Measurements from ENCODE around the gene CLTC.

CLTC gene

GRCh38 chr17:59671386-59671785, 51.7 kb downstream of the CLTC start:
- DNase-seq (ENCODE audit: extremely low read depth, insufficient read length): no peak
- Histone ChIP-seq H3K27me3 (replicated peaks; ENCODE audit: control insufficient read depth, insufficient read depth, low read length) (no peaks in the 10 kb centered on the region), H3K4me3 (replicated peaks; ENCODE audit: low read depth, low read length) (no peak overlapping the region), H3K36me3 (ENCODE audit: control insufficient read depth, insufficient read depth, low read length) (peaks cover 4% of the 10 kb centered on the region)
- TF ChIP-seq CTCF (IDR thresholded peaks at IDR 0.05; ENCODE audit: insufficient read depth, low read length, poor library complexity, severe bottlenecking): no peak

DNA sequence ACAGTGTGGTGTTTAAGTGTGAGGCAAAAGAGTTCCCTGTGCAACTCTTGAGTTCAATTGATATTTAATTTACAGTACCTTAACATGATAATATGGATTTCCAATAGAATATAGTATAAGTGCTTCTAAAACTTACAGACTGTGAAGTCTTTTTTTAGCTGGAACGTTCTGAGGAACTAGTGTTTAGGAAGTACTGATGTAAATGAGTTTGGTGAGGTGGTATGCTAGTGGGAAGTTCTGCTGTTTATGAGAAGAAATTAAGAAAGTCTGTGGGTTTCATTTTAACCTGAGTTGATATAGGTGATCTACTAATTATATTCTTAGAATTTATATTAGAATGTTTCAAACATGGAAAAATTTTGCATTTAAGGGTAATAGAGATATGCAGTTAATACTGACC, 55.5 kb downstream of the CLTC start:
- Histone ChIP-seq H3K36me3 (ENCODE audit: control insufficient read depth, insufficient read depth, low read length) (peaks cover 11% of the 10 kb centered on the region), H3K4me3 (replicated peaks; ENCODE audit: low read depth, low read length) (no peak overlapping the region), H3K27me3 (replicated peaks; ENCODE audit: control insufficient read depth, insufficient read depth, low read length) (no peaks in the 10 kb centered on the region)
- no peak for TF ChIP-seq CTCF (IDR thresholded peaks at IDR 0.05; ENCODE audit: insufficient read depth, low read length, poor library complexity, severe bottlenecking)
- DNase-seq (ENCODE audit: extremely low read depth, insufficient read length): no peak

DNA sequence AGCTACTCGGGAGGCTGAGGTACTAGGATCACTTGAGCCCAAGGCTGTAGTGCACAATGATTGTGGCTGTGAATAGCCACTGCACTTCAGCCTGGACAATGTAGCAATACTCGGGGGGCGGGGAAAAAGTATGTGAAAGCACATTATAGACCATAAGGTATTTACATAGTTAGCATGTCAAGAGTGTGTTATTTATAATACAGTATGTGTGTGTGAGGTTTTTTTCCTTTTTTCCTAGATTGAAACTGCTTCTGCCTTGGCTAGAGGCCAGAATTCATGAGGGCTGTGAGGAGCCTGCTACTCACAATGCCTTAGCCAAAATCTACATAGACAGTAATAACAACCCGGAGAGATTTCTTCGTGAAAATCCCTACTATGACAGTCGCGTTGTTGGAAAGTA, 57.0 kb downstream of the CLTC start:
- no peaks in the 10 kb centered on the region for H3K27me3 ChIP-seq (replicated peaks; ENCODE audit: control insufficient read depth, insufficient read depth, low read length)

GRCh38 chr17:59678918-59679317, 59.2 kb downstream of the CLTC start:
- H3K27me3 ChIP-seq (replicated peaks; ENCODE audit: control insufficient read depth, insufficient read depth, low read length): no peaks in the 10 kb centered on the region
- TF ChIP-seq CTCF (IDR thresholded peaks at IDR 0.05; ENCODE audit: insufficient read depth, low read length, poor library complexity, severe bottlenecking): no peak
- H3K4me3 ChIP-seq (replicated peaks; ENCODE audit: low read depth, low read length): no peak overlapping the region
- peaks cover 16% of the 10 kb centered on the region for H3K36me3 ChIP-seq (ENCODE audit: control insufficient read depth, insufficient read depth, low read length)
- DNase-seq (ENCODE audit: extremely low read depth, insufficient read length): no peak

More for the DNA sequence above, 57.0 kb downstream of the CLTC start:
- TF ChIP-seq CTCF (IDR thresholded peaks at IDR 0.05; ENCODE audit: insufficient read depth, low read length, poor library complexity, severe bottlenecking): no peak
- DNase-seq (ENCODE audit: extremely low read depth, insufficient read length): no peak
- Histone ChIP-seq H3K36me3 (ENCODE audit: control insufficient read depth, insufficient read depth, low read length) (peaks cover 15% of the 10 kb centered on the region), H3K4me3 (replicated peaks; ENCODE audit: low read depth, low read length) (no peak overlapping the region)

- no peak overlapping the region for H3K4me3 ChIP-seq (replicated peaks; ENCODE audit: low read depth, low read length)
- H3K36me3 ChIP-seq (ENCODE audit: control insufficient read depth, insufficient read depth, low read length): peaks cover 20% of the 10 kb centered on the region
- no peak for TF ChIP-seq CTCF (IDR thresholded peaks at IDR 0.05; ENCODE audit: insufficient read depth, low read length, poor library complexity, severe bottlenecking)
- DNase-seq (ENCODE audit: extremely low read depth, insufficient read length): no peak
- H3K27me3 ChIP-seq (replicated peaks; ENCODE audit: control insufficient read depth, insufficient read depth, low read length): no peaks in the 10 kb centered on the region
These were observed 60.6 kb downstream of the CLTC start for GRCh38 chr17:59680314-59680713.

DNA sequence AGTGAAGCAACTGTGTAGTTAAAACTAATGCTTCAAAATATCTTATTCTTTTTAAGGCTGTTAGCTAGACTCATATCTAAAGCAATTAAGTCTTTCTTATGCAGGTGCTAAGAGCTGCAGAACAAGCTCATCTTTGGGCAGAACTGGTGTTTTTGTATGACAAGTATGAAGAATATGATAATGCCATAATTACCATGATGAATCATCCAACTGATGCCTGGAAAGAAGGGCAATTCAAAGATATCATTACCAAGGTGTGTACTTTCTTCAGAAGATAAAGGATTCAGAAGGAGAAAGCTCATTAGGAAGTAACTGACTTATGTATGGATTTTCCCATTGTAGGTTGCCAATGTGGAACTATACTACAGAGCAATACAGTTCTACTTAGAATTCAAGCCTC, 63.6 kb downstream of the CLTC start:
- no peaks in the 10 kb centered on the region for H3K27me3 ChIP-seq (replicated peaks; ENCODE audit: control insufficient read depth, insufficient read depth, low read length)
- no peak for TF ChIP-seq CTCF (IDR thresholded peaks at IDR 0.05; ENCODE audit: insufficient read depth, low read length, poor library complexity, severe bottlenecking)
- no peak overlapping the region for H3K4me3 ChIP-seq (replicated peaks; ENCODE audit: low read depth, low read length)
- H3K36me3 ChIP-seq (ENCODE audit: control insufficient read depth, insufficient read depth, low read length): peaks cover 15% of the 10 kb centered on the region
- DNase-seq (ENCODE audit: extremely low read depth, insufficient read length): no peak
